Measurements from ENCODE around the gene THAP6.
"Not testable (repeated sequence)": the region's sequence is repeated elsewhere in the genome, so short reads cannot be mapped to it uniquely, and the experiment has no call there.

Gene THAP6

DNA sequence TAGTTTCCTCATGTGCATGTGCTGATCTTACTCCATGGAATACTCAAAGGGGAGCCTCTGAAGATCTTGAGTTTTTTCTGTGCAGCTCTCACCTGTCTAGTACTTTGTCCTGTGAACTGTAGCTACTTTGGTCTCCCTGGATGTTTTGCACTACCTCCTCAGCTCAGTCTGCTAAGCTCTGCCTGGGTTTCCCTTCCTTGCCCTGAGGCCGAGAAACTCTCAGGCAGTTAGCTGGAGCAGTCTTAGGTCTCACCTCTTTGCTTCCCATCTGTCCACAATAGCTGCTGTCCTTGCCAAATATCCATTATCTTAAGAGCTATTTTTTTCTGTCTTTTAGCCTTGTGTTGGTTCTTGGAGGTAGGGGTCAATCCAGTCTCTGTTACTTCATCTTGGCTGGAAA is 11.6 kb downstream of the THAP6 start:
- H3K4me1 ChIP-seq (ENCODE audit: insufficient read depth, insufficient read length): peaks cover 2% of the 10 kb centered on the region
- no peak overlapping the region for H3K4me3 ChIP-seq (ENCODE audit: insufficient read length, low read depth)
- H3K9me3 ChIP-seq (ENCODE audit: insufficient read depth, low read length): peaks cover 5% of the 10 kb centered on the region
- no peak for TF ChIP-seq YY1 (IDR thresholded peaks at IDR 0.05; ENCODE audit: insufficient read depth, insufficient read length)
- TF ChIP-seq ZNF274 (IDR thresholded peaks at IDR 0.05; ENCODE audit: low read depth, low read length): no peak
- no peak for TF ChIP-seq SUZ12 (IDR thresholded peaks at IDR 0.05; ENCODE audit: extremely low read depth, insufficient read depth, insufficient read length)
- H3K36me3 ChIP-seq (ENCODE audit: insufficient read depth, insufficient read length, low read length): peaks cover 39% of the 10 kb centered on the region
- DNase-seq (ENCODE audit: low read depth, low spot score): no peak
- no peaks in the 10 kb centered on the region for H3K27me3 ChIP-seq (ENCODE audit: insufficient read depth, insufficient read length)
- H3K9ac ChIP-seq (ENCODE audit: insufficient read length, low read depth): no peak overlapping the region

DNA sequence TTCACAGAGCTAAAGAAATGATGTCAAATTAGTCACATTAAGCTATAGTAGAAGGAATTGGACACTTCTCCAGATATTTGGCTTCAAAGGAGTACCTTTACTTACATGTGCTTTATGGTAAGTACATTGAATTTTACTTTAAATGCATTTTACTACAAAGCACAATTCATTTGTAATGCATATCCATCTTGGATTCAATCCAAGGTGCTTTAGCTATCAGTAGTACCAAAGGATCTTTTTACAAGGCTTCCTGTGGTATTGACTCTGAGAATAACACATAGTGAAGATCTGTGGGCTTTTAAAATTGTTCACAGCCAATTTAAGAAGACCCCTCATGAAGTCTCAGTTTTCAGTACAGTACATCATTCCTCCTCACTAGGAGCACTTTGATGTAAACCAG is 13.2 kb downstream of the THAP6 start:
- DNase-seq (ENCODE audit: low read depth, low spot score): no peak
- TF ChIP-seq SUZ12 (IDR thresholded peaks at IDR 0.05; ENCODE audit: extremely low read depth, insufficient read depth, insufficient read length): no peak
- Histone ChIP-seq H3K4me1 (ENCODE audit: insufficient read depth, insufficient read length) (peaks cover 2% of the 10 kb centered on the region), H3K9me3 (ENCODE audit: insufficient read depth, low read length) (peaks cover 12% of the 10 kb centered on the region), H3K27me3 (ENCODE audit: insufficient read depth, insufficient read length) (no peaks in the 10 kb centered on the region), H3K4me3 (ENCODE audit: insufficient read length, low read depth) (no peak overlapping the region), H3K9ac (ENCODE audit: insufficient read length, low read depth) (no peak overlapping the region), H3K36me3 (ENCODE audit: insufficient read depth, insufficient read length, low read length) (peaks cover 44% of the 10 kb centered on the region)

GRCh38 chr4:75530556-75531322 is 16.5 kb downstream of the THAP6 start:
- DNase-seq (ENCODE audit: low read depth, low spot score): no peak
- no peak overlapping the region for H3K9ac ChIP-seq (ENCODE audit: insufficient read length, low read depth)
- no peaks in the 10 kb centered on the region for H3K4me1 ChIP-seq (ENCODE audit: insufficient read depth, insufficient read length)
- peaks cover 12% of the 10 kb centered on the region for H3K9me3 ChIP-seq (ENCODE audit: insufficient read depth, low read length)
- H3K36me3 ChIP-seq (ENCODE audit: insufficient read depth, insufficient read length, low read length): peaks cover 44% of the 10 kb centered on the region
- H3K4me3 ChIP-seq (ENCODE audit: insufficient read length, low read depth): no peak overlapping the region
- no peaks in the 10 kb centered on the region for H3K27me3 ChIP-seq (ENCODE audit: insufficient read depth, insufficient read length)
- TF ChIP-seq YY1 (IDR thresholded peaks at IDR 0.05; ENCODE audit: insufficient read depth, insufficient read length): no peak
- no peak for TF ChIP-seq ZNF274 (IDR thresholded peaks at IDR 0.05; ENCODE audit: low read depth, low read length)
- TF ChIP-seq SUZ12 (IDR thresholded peaks at IDR 0.05; ENCODE audit: extremely low read depth, insufficient read depth, insufficient read length): no peak

GRCh38 chr4:75531536-75532143 is 17.4 kb downstream of the THAP6 start:
- H3K4me3 ChIP-seq (ENCODE audit: insufficient read length, low read depth); H3K9ac ChIP-seq (ENCODE audit: insufficient read length, low read depth); H3K27me3 ChIP-seq (ENCODE audit: insufficient read depth, insufficient read length); DNase-seq (ENCODE audit: low read depth, low spot score); H3K4me1 ChIP-seq (ENCODE audit: insufficient read depth, insufficient read length): not testable (repeated sequence)
- peaks cover 12% of the 10 kb centered on the region for H3K9me3 ChIP-seq (ENCODE audit: insufficient read depth, low read length)
- H3K36me3 ChIP-seq (ENCODE audit: insufficient read depth, insufficient read length, low read length): peaks cover 38% of the 10 kb centered on the region

GRCh38 chr4:75533339-75533887 is 19.1 kb downstream of the THAP6 start:
- H3K9ac ChIP-seq (ENCODE audit: insufficient read length, low read depth); H3K4me3 ChIP-seq (ENCODE audit: insufficient read length, low read depth); H3K4me1 ChIP-seq (ENCODE audit: insufficient read depth, insufficient read length); H3K27me3 ChIP-seq (ENCODE audit: insufficient read depth, insufficient read length); DNase-seq (ENCODE audit: low read depth, low spot score): not testable (repeated sequence)
- Histone ChIP-seq H3K9me3 (ENCODE audit: insufficient read depth, low read length) (peaks cover 12% of the 10 kb centered on the region), H3K36me3 (ENCODE audit: insufficient read depth, insufficient read length, low read length) (peaks cover 22% of the 10 kb centered on the region)

DNA sequence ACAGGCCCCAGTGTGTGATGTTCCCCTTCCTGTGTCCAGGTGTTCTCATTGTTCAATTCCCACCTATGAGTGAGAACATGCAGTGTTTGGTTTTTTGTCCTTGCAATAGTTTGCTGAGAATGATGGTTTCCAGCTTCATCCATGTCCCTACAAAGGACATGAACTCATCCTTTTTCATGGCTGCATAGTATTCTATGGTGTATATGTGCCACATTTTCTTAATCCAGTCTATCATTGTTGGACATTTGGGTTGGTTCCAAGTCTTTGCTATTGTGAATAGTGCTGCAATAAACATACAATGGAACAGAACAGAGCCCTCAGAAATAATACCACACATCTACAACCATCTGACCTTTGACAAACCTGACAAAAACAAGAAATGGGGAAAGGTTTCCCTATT is 19.7 kb downstream of the THAP6 start:
- not testable (repeated sequence) for H3K27me3 ChIP-seq (ENCODE audit: insufficient read depth, insufficient read length); H3K4me1 ChIP-seq (ENCODE audit: insufficient read depth, insufficient read length); H3K9ac ChIP-seq (ENCODE audit: insufficient read length, low read depth); H3K4me3 ChIP-seq (ENCODE audit: insufficient read length, low read depth); DNase-seq (ENCODE audit: low read depth, low spot score)
- H3K9me3 ChIP-seq (ENCODE audit: insufficient read depth, low read length): peaks cover 12% of the 10 kb centered on the region
- peaks cover 20% of the 10 kb centered on the region for H3K36me3 ChIP-seq (ENCODE audit: insufficient read depth, insufficient read length, low read length)

DNA sequence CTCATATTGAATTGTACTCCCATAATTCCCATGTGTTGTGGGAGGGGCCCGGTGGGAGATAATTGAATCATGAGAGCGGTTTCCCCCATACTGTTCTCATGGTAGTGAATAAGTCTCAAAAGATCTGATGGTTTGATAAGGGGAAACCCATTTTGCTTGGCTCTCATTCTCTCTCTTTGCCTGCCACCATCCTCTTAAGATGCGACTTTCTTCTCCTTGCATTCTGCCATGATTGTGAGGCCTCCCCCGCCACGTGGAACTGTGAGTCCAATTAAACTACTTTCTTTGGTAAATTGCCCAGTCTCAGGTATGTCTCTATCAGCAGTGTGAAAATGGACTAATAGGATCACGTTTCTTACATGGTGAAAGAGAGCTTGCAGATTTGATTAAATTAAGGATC is 23.0 kb downstream of the THAP6 start:
- H3K4me1 ChIP-seq (ENCODE audit: insufficient read depth, insufficient read length); H3K36me3 ChIP-seq (ENCODE audit: insufficient read depth, insufficient read length, low read length); H3K9ac ChIP-seq (ENCODE audit: insufficient read length, low read depth); DNase-seq (ENCODE audit: low read depth, low spot score); H3K27me3 ChIP-seq (ENCODE audit: insufficient read depth, insufficient read length); H3K9me3 ChIP-seq (ENCODE audit: insufficient read depth, low read length); H3K4me3 ChIP-seq (ENCODE audit: insufficient read length, low read depth): not testable (repeated sequence)

GRCh38 chr4:75542824-75543223 is 28.6 kb downstream of the THAP6 start:
- no peaks in the 10 kb centered on the region for H3K9me3 ChIP-seq (ENCODE audit: insufficient read depth, low read length)
- H3K9ac ChIP-seq (ENCODE audit: insufficient read length, low read depth): no peak overlapping the region
- peaks cover 10% of the 10 kb centered on the region for H3K36me3 ChIP-seq (ENCODE audit: insufficient read depth, insufficient read length, low read length)
- no peak overlapping the region for H3K4me3 ChIP-seq (ENCODE audit: insufficient read length, low read depth)
- TF ChIP-seq SUZ12 (IDR thresholded peaks at IDR 0.05; ENCODE audit: extremely low read depth, insufficient read depth, insufficient read length) (no peak), ZNF274 (IDR thresholded peaks at IDR 0.05; ENCODE audit: low read depth, low read length) (no peak), YY1 (IDR thresholded peaks at IDR 0.05; ENCODE audit: insufficient read depth, insufficient read length) (no peak)
- no peaks in the 10 kb centered on the region for H3K27me3 ChIP-seq (ENCODE audit: insufficient read depth, insufficient read length)
- no peak for DNase-seq (ENCODE audit: low read depth, low spot score)
- H3K4me1 ChIP-seq (ENCODE audit: insufficient read depth, insufficient read length): peaks cover 2% of the 10 kb centered on the region

- H3K9me3 ChIP-seq (ENCODE audit: insufficient read depth, low read length); H3K4me3 ChIP-seq (ENCODE audit: insufficient read length, low read depth); H3K9ac ChIP-seq (ENCODE audit: insufficient read length, low read depth); H3K4me1 ChIP-seq (ENCODE audit: insufficient read depth, insufficient read length); DNase-seq (ENCODE audit: low read depth, low spot score); H3K27me3 ChIP-seq (ENCODE audit: insufficient read depth, insufficient read length): not testable (repeated sequence)
- peaks cover 10% of the 10 kb centered on the region for H3K36me3 ChIP-seq (ENCODE audit: insufficient read depth, insufficient read length, low read length)
These were observed 29.9 kb downstream of the THAP6 start for GRCh38 chr4:75544220-75544619.

All from NT2/D1 (cell line).